ENCODE measurements around the gene GGN.

GGN gene

GRCh38 chr19:38376576-38376975, 11.3 kb downstream of the GGN start:
- TF ChIP-seq, protein P1, sequence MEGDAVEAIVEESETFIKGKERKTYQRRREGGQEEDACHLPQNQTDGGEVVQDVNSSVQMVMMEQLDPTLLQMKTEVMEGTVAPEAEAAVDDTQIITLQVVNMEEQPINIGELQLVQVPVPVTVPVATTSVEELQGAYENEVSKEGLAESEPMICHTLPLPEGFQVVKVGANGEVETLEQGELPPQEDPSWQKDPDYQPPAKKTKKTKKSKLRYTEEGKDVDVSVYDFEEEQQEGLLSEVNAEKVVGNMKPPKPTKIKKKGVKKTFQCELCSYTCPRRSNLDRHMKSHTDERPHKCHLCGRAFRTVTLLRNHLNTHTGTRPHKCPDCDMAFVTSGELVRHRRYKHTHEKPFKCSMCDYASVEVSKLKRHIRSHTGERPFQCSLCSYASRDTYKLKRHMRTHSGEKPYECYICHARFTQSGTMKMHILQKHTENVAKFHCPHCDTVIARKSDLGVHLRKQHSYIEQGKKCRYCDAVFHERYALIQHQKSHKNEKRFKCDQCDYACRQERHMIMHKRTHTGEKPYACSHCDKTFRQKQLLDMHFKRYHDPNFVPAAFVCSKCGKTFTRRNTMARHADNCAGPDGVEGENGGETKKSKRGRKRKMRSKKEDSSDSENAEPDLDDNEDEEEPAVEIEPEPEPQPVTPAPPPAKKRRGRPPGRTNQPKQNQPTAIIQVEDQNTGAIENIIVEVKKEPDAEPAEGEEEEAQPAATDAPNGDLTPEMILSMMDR (IDR thresholded peaks at IDR 0.05; ENCODE audit: extremely low read depth, missing control alignments), result no peak
- DNase-seq (ENCODE audit: low spot score), result no peak

DNA sequence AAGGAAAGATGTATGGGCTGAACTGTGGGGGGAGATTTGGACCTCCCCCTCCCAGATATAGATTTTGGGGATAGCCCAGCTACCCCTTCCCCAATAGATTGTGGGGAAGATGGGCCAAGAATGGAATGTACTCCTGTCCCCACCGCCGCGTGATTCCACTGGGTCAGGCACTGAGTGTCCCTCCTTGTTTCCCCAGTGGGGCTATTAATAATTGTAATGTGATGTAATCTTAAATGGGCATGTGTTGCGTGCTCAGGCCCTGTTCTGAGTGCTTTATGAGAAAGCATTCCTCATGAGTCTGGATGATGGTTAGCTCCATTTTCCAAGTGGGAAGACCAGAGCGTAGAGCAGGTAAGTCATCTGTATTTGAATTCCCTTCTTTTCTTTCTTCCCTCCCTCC, 12.1 kb downstream of the GGN start:
- TF ChIP-seq, protein P1 (IDR thresholded peaks at IDR 0.05; ENCODE audit: extremely low read depth, missing control alignments), result no peak
- DNase-seq (ENCODE audit: low spot score), result no peak

DNA sequence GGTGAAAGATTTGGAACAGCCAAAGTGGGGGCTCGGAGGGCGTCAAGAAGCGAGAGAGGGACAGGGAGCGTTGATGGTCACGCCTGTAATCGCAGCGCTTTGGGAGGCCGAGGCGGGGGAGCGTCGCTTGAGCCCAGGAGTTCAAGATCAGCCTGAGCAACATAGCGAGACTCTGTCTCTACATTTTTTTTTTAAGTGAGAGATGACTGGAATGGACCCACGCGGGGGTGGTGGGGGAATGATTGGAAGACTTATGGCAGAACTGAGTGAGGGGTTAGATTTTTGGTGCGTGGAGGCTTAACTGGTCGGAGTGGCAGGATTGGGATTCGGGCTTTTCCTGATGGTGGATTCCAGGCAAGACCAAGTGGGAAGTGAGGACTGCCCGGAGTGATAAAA, 12.7 kb downstream of the GGN start:
- TF ChIP-seq, protein P1 (IDR thresholded peaks at IDR 0.05; ENCODE audit: extremely low read depth, missing control alignments), result no peak
- DNase-seq (ENCODE audit: low spot score), result no peak

DNA sequence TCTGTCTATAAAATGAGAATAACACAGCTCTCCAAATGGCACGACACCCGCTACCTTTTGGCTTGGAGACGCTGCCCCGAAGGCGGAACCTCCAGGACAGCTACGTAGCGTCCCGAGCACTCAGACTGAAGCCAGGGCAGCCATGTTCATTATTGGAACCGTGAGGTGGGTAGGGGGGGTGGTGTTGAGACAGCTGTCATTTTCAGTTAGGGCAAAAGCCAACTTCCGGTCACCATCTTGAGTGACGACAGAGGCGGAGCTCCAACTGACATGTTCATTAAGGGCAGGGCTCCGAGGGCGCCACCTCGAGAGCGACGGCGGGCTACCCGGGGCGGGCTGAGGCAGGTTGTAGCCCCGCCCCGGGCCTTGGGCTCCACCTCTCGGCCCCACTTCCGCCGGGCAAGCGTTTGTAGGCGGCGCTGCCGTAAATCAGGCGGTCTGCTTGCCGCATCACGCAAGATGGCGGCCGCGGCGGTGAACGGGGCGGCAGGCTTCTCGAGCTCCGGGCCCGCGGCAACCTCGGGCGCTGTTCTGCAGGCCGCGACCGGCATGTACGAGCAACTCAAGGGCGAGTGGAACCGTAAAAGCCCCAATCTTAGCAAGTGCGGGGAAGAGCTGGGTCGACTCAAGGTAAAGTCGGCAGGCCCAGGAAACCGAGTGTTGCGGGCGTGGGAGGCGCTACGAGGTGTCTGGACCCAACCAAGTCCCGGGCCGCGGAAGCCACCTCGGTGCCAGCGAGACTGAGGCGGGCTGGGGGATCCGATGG, 13.3 kb downstream of the GGN start, which contains the start of gene PSMD8:
TSS of gene PSMD8 (plus strand) at position 240 of the 766 bp plus-strand sequence. CDS start at position 271, 31 bp downstream.
- TF ChIP-seq, protein P1 (IDR thresholded peaks at IDR 0.05; ENCODE audit: extremely low read depth, missing control alignments), result peak; percentile 8
- DNase-seq (ENCODE audit: low spot score), result peak; percentile 99

GRCh38 chr19:38373907-38374331, 13.9 kb downstream of the GGN start:
- TF ChIP-seq, protein P1 (IDR thresholded peaks at IDR 0.05; ENCODE audit: extremely low read depth, missing control alignments), result no peak
- DNase-seq (ENCODE audit: low spot score), result no peak

GRCh38 chr19:38371081-38371480, 16.8 kb downstream of the GGN start:
- TF ChIP-seq, protein P1 (IDR thresholded peaks at IDR 0.05; ENCODE audit: extremely low read depth, missing control alignments), result no peak
- DNase-seq (ENCODE audit: low spot score), result no peak

DNA sequence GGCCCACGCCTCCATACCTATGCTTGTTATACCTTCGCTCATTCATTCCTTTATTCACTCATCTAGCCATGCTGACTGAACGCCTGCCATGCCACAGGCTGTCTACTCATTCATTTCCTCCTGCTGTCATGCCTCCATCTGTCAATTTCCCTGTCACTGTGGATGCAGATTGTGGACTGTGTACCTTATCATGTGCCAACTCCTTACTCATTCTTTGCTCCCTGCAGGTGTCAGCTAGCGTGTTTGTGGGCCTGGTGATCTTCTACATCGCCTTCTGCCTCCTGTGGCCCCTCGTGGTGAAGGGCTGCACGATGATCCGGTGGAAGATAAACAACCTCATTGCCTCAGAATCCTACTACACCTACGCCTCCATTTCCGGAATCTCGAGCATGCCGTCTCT, 17.5 kb downstream of the GGN start:
- no peak for DNase-seq (ENCODE audit: low spot score)
- TF ChIP-seq, protein P1 (IDR thresholded peaks at IDR 0.05; ENCODE audit: extremely low read depth, missing control alignments), result no peak
